Kidney glomerular epithelial cell (primary cell): ENCODE results near the gene LDHA.
A peak's percentile ranks its signal among the peaks of the same experiment; 100 is the strongest.
"Not testable (repeated sequence)": the region's sequence is repeated elsewhere in the genome, so short reads cannot be mapped to it uniquely, and the experiment has no call there.

Source experiments
- DNase-seq: peaks from one replicate; lab custom pipeline; 2025; lab: John Stamatoyannopoulos, UW

LDHA gene

GRCh38 chr11:18394928-18395734, 768 bp downstream of the LDHA start:
- DNase-seq = no peak

GRCh38 chr11:18395735-18396504, 1.6 kb downstream of the LDHA start:
- DNase-seq = peak; percentile 96

GRCh38 chr11:18397921-18398320, 3.6 kb downstream of the LDHA start:
- no peak for DNase-seq

GRCh38 chr11:18401077-18401476, 6.7 kb downstream of the LDHA start:
- DNase-seq = not testable (repeated sequence)

- no peak for DNase-seq
Observed at GRCh38 chr11:18404062-18404461, 9.7 kb downstream of the LDHA start.

- not testable (repeated sequence) for DNase-seq
Observed at GRCh38 chr11:18407400-18407799, 13.0 kb downstream of the LDHA start.

- no peak for DNase-seq
Observed at GRCh38 chr11:18408558-18409291, 14.4 kb downstream of the LDHA start.

- no peak for DNase-seq
Observed at GRCh38 chr11:18416459-18416858, 22.1 kb downstream of the LDHA start.

GRCh38 chr11:18419040-18419439, 24.7 kb downstream of the LDHA start:
- no peak for DNase-seq

- DNase-seq = no peak
Observed at GRCh38 chr11:18420067-18420466, 25.7 kb downstream of the LDHA start.

GRCh38 chr11:18427240-18427639, 32.9 kb downstream of the LDHA start:
- no peak for DNase-seq

- no peak for DNase-seq
Observed at GRCh38 chr11:18429332-18429731, 35.0 kb downstream of the LDHA start.

GRCh38 chr11:18438691-18439090, 44.3 kb downstream of the LDHA start:
- no peak for DNase-seq

GRCh38 chr11:18449251-18449650, 54.9 kb downstream of the LDHA start:
- no peak for DNase-seq

GRCh38 chr11:18452927-18453326, 58.6 kb downstream of the LDHA start:
- no peak for DNase-seq

- DNase-seq = no peak
Observed at GRCh38 chr11:18455686-18456372, 61.5 kb downstream of the LDHA start, which contains the start of gene LDHAL6A. Gene LDHAL6A, plus strand, starts transcription at chr11:18455856. Its CDS starts 825 bp downstream, at chr11:18456681.

GRCh38 chr11:18457450-18457849, 63.1 kb downstream of the LDHA start:
- no peak for DNase-seq
